ENCODE results near the gene RAD50.

Gene RAD50

DNA sequence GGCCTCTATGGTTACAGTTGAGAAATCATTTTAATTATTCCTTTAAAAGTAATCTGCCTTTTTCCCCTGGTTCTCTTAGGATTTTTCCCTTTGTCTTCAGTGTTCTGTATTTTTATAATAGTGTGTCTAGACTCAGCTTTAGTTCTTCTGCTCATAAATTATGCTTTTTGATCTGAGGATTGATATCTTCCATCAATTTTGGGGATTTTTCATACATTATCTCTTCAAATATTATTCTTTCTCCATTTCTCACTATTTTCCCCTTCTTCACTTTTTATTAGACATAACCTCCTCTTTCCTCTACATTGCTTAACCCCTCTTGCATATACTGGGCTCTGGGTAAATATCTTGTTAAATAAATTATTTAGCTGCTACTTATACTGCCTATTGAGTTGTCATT, 64.9 kb downstream of the RAD50 start:
- no peaks in the 10 kb centered on the region for H4K20me1 ChIP-seq (ENCODE audit: insufficient read depth, low read length)
- H3K9ac ChIP-seq (ENCODE audit: low read length) = no peak overlapping the region
- no peaks in the 10 kb centered on the region for H3K9me3 ChIP-seq (replicated peaks; ENCODE audit: insufficient read depth, low read length)
- no peaks in the 10 kb centered on the region for H3F3A ChIP-seq (ENCODE audit: insufficient read depth, low read length)
- no peak overlapping the region for H3K27ac ChIP-seq (ENCODE audit: low read length)
- H3K36me3 ChIP-seq (replicated peaks; ENCODE audit: insufficient read depth, low read length) = peaks cover 3% of the 10 kb centered on the region; the same call in 1 of the 2 replicates
- no peak overlapping the region for H3K4me2 ChIP-seq (ENCODE audit: low read depth, low read length)
- H3K4me1 ChIP-seq (ENCODE audit: low read length) = 0 out of 2 replicates have a peak, but pooled peaks cover 5% of the 10 kb centered on the region
- no peak for DNase-seq
- TF ChIP-seq EZH2 (optimal IDR thresholded peaks at IDR 0.05; ENCODE audit: low read depth, low read length) (no peak), EZH2phosphoT487 (IDR thresholded peaks at IDR 0.05; ENCODE audit: low read length) (no peak)
- TF ChIP-seq, protein P1, sequence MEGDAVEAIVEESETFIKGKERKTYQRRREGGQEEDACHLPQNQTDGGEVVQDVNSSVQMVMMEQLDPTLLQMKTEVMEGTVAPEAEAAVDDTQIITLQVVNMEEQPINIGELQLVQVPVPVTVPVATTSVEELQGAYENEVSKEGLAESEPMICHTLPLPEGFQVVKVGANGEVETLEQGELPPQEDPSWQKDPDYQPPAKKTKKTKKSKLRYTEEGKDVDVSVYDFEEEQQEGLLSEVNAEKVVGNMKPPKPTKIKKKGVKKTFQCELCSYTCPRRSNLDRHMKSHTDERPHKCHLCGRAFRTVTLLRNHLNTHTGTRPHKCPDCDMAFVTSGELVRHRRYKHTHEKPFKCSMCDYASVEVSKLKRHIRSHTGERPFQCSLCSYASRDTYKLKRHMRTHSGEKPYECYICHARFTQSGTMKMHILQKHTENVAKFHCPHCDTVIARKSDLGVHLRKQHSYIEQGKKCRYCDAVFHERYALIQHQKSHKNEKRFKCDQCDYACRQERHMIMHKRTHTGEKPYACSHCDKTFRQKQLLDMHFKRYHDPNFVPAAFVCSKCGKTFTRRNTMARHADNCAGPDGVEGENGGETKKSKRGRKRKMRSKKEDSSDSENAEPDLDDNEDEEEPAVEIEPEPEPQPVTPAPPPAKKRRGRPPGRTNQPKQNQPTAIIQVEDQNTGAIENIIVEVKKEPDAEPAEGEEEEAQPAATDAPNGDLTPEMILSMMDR (IDR thresholded peaks at IDR 0.05; ENCODE audit: low read length) = no peak
- H3K27me3 ChIP-seq (replicated peaks; ENCODE audit: insufficient read depth, low read length) = no peaks in the 10 kb centered on the region
- H3K4me3 ChIP-seq (ENCODE audit: low read length) = no peak overlapping the region
- no peaks in the 10 kb centered on the region for H3K9me2 ChIP-seq (replicated peaks; ENCODE audit: insufficient read depth, low read length)
- no peaks in the 10 kb centered on the region for H3K79me2 ChIP-seq (ENCODE audit: low read length)
- H2AFZ ChIP-seq (ENCODE audit: low read length) = no peak overlapping the region

DNA sequence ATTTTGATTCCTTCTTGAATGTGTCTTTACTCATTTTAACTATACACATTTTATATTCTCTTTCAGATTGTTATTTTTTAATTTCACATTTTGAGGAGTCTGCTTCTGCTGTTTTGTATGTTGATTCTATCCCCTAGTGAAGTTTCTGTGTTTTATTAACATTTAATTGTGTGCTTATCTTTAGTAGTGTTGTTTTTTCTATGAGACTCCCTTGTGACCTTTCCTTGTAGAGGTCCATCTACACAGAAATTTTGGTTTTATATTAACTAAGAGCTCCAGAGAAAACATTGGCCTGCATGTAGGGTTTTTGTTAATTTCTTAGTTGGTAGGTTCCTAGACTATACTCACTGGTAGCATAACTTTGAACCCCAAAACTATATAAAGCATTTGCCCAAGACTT, 65.8 kb downstream of the RAD50 start:
- no peak overlapping the region for H2AFZ ChIP-seq (ENCODE audit: low read length)
- 0 out of 2 replicates have a peak, but pooled peaks cover 6% of the 10 kb centered on the region for H3K4me1 ChIP-seq (ENCODE audit: low read length)
- no peak for DNase-seq
- no peak overlapping the region for H3K9ac ChIP-seq (ENCODE audit: low read length)
- H3K27ac ChIP-seq (ENCODE audit: low read length) = no peak overlapping the region
- H3K9me3 ChIP-seq (replicated peaks; ENCODE audit: insufficient read depth, low read length) = no peaks in the 10 kb centered on the region
- no peak overlapping the region for H3K4me3 ChIP-seq (ENCODE audit: low read length)
- no peaks in the 10 kb centered on the region for H3K79me2 ChIP-seq (ENCODE audit: low read length)
- 0 out of 2 replicates have a peak, but pooled peaks cover 1% of the 10 kb centered on the region for H3F3A ChIP-seq (ENCODE audit: insufficient read depth, low read length)
- TF ChIP-seq EZH2 (optimal IDR thresholded peaks at IDR 0.05; ENCODE audit: low read depth, low read length) = no peak
- no peak overlapping the region for H3K4me2 ChIP-seq (ENCODE audit: low read depth, low read length)
- no peaks in the 10 kb centered on the region for H4K20me1 ChIP-seq (ENCODE audit: insufficient read depth, low read length)
- no peaks in the 10 kb centered on the region for H3K27me3 ChIP-seq (replicated peaks; ENCODE audit: insufficient read depth, low read length)
- peaks cover 3% of the 10 kb centered on the region; the same call in 1 of the 2 replicates for H3K36me3 ChIP-seq (replicated peaks; ENCODE audit: insufficient read depth, low read length)
- H3K9me2 ChIP-seq (replicated peaks; ENCODE audit: insufficient read depth, low read length) = no peaks in the 10 kb centered on the region

DNA sequence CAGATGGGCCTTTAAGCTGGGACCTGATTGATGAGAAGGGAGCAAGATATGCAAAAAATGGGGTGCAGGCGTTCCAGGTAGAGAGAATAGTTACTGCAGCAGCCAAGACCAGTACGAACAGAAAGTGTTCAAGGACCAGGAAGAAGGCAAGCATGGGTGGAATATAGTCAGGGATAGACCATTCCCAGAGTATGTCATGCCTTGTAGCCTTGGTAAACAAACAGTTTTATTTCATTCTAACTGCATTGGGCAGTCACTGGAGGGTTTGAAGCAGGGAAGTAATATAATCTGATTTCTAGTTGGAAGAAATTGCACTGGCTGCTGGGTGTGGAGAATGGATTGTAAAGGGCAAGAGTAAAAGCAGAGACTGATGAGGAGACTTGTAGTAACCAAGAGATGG, 70.7 kb downstream of the RAD50 start:
- Histone ChIP-seq H3K36me3 (replicated peaks; ENCODE audit: insufficient read depth, low read length) (no peaks in the 10 kb centered on the region; the same call in 1 of the 2 replicates), H3K79me2 (ENCODE audit: low read length) (no peaks in the 10 kb centered on the region)

DNA sequence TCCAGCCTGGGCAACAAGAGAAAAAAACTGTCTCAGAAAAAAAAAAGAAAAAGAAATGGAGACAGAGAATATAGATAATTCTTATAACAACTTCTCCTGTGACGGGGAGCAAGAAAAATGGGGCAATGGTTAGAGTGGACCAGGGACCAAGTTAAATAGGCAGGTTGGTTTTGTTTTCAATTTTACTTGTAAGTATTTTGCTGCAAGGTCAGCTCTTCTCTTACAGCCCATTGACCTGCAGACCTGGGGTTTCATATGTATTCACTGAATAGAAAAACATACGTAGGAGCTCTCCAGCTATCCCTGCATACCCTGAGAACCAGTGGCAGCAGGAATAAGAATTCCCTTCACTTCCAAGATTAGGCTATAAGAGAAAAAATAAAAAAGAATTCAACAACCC, 72.0 kb downstream of the RAD50 start:
- peak overlapping the region; percentile 94 for H3K27ac ChIP-seq (ENCODE audit: low read length)
- no peak overlapping the region for H2AFZ ChIP-seq (ENCODE audit: low read length)
- no peaks in the 10 kb centered on the region for H3K9me2 ChIP-seq (replicated peaks; ENCODE audit: insufficient read depth, low read length)
- H3K9ac ChIP-seq (ENCODE audit: low read length) = peak overlapping the region; percentile 69
- H3K4me1 ChIP-seq (ENCODE audit: low read length) = peaks cover 29% of the 10 kb centered on the region
- no peaks in the 10 kb centered on the region for H3K9me3 ChIP-seq (replicated peaks; ENCODE audit: insufficient read depth, low read length)
- no peaks in the 10 kb centered on the region for H4K20me1 ChIP-seq (ENCODE audit: insufficient read depth, low read length)
- H3K4me2 ChIP-seq (ENCODE audit: low read depth, low read length) = peak overlapping the region; percentile 89
- peak; percentile 85 for DNase-seq
- peaks cover 19% of the 10 kb centered on the region for H3F3A ChIP-seq (ENCODE audit: insufficient read depth, low read length)
- no peaks in the 10 kb centered on the region for H3K79me2 ChIP-seq (ENCODE audit: low read length)
- no peaks in the 10 kb centered on the region; the same call in 1 of the 2 replicates for H3K36me3 ChIP-seq (replicated peaks; ENCODE audit: insufficient read depth, low read length)
- H3K27me3 ChIP-seq (replicated peaks; ENCODE audit: insufficient read depth, low read length) = no peaks in the 10 kb centered on the region
- TF ChIP-seq EZH2 (optimal IDR thresholded peaks at IDR 0.05; ENCODE audit: low read depth, low read length) (no peak), EZH2phosphoT487 (IDR thresholded peaks at IDR 0.05; ENCODE audit: low read length) (no peak)
- TF ChIP-seq, protein P1 (IDR thresholded peaks at IDR 0.05; ENCODE audit: low read length) = no peak
- H3K4me3 ChIP-seq (ENCODE audit: low read length) = peak overlapping the region; percentile 40

More for the DNA sequence above, 70.7 kb downstream of the RAD50 start:
- H2AFZ ChIP-seq (ENCODE audit: low read length) = no peak overlapping the region
- H3K9me2 ChIP-seq (replicated peaks; ENCODE audit: insufficient read depth, low read length) = no peaks in the 10 kb centered on the region
- H4K20me1 ChIP-seq (ENCODE audit: insufficient read depth, low read length) = no peaks in the 10 kb centered on the region
- no peak overlapping the region for H3K4me3 ChIP-seq (ENCODE audit: low read length)
- H3K27ac ChIP-seq (ENCODE audit: low read length) = no peak overlapping the region
- H3K9ac ChIP-seq (ENCODE audit: low read length) = no peak overlapping the region
- TF ChIP-seq EZH2 (optimal IDR thresholded peaks at IDR 0.05; ENCODE audit: low read depth, low read length) = no peak
- TF ChIP-seq EZH2phosphoT487 (IDR thresholded peaks at IDR 0.05; ENCODE audit: low read length) = no peak
- TF ChIP-seq, protein P1 (IDR thresholded peaks at IDR 0.05; ENCODE audit: low read length) = no peak
- peaks cover 34% of the 10 kb centered on the region for H3K4me1 ChIP-seq (ENCODE audit: low read length)
- H3K4me2 ChIP-seq (ENCODE audit: low read depth, low read length) = no peak overlapping the region
- H3K9me3 ChIP-seq (replicated peaks; ENCODE audit: insufficient read depth, low read length) = no peaks in the 10 kb centered on the region
- H3K27me3 ChIP-seq (replicated peaks; ENCODE audit: insufficient read depth, low read length) = no peaks in the 10 kb centered on the region
- peaks cover 19% of the 10 kb centered on the region for H3F3A ChIP-seq (ENCODE audit: insufficient read depth, low read length)
- no peak for DNase-seq
